GM23248 (cell line): ENCODE data around the gene IL17A. TPM values are rescaled to one million over a fixed set of nuclear protein-coding genes. Genes with fewer than 3 reads are reported as not detected.
"Not testable (repeated sequence)": the region's sequence is repeated elsewhere in the genome, so short reads cannot be mapped to it uniquely, and the experiment has no call there.

Experiments
- DNase-seq: peaks from one replicate; pipeline ENCODE4 v3.0.0-alpha.2; 2015
- H2AFZ ChIP-seq: fragments of 200-600 bp; sonication (generic); 2 replicates; pipeline ENCODE4 v1.6.1; 2016; ENCODE audit warnings: antibody characterized with exemption
- H3F3A ChIP-seq: fragments of 200-600 bp; sonication (generic); 2 replicates; pipeline ENCODE4 v1.6.1; 2016; ENCODE audit warnings: mild to moderate bottlenecking, antibody characterized with exemption, mixed run types; ENCODE audit not compliant: insufficient read depth
- H3K27ac ChIP-seq: fragments of 200-600 bp; sonication (generic); 2 replicates; pipeline ENCODE4 v1.5.1; 2016; ENCODE audit warnings: mild to moderate bottlenecking
- H3K27me3 ChIP-seq: fragments of 200-600 bp; sonication (generic); replicated peaks from 2 replicates; pipeline ENCODE4 v1.6.1; 2016; ENCODE audit warnings: mild to moderate bottlenecking; ENCODE audit not compliant: insufficient read depth
- H3K36me3 ChIP-seq: fragments of 200-600 bp; sonication (generic); 2 replicates; pipeline ENCODE4 v1.6.1; 2016; ENCODE audit warnings: low read depth, mild to moderate bottlenecking
- H3K4me1 ChIP-seq: fragments of 200-600 bp; sonication (generic); 2 replicates; pipeline ENCODE4 v1.6.1; 2016; ENCODE audit warnings: mild to moderate bottlenecking; ENCODE audit not compliant: insufficient read depth
- H3K4me2 ChIP-seq: fragments of 200-600 bp; sonication (generic); one replicate; pipeline ENCODE4 v1.6.1; 2016; ENCODE audit warnings: mild to moderate bottlenecking; ENCODE audit not compliant: unreplicated experiment
- H3K4me3 ChIP-seq: fragments of 200-600 bp; sonication (generic); 2 replicates; pipeline ENCODE4 v1.5.1; 2016; ENCODE audit warnings: mild to moderate bottlenecking
- H3K79me2 ChIP-seq: fragments of 200-600 bp; sonication (generic); 2 replicates; pipeline ENCODE4 v1.6.1; 2016; ENCODE audit warnings: mild to moderate bottlenecking; ENCODE audit not compliant: insufficient read depth
- H3K9ac ChIP-seq: fragments of 200-600 bp; sonication (generic); 2 replicates; pipeline ENCODE4 v1.6.1; 2016; ENCODE audit warnings: mild to moderate bottlenecking
- H3K9me2 ChIP-seq: fragments of 200-600 bp; sonication (generic); 2 replicates; pipeline ENCODE4 v1.6.1; 2016; ENCODE audit warnings: mixed run types, mild to moderate bottlenecking, moderate library complexity; ENCODE audit not compliant: insufficient read depth
- H3K9me3 ChIP-seq: fragments of 200-600 bp; sonication (generic); one replicate; pipeline ENCODE4 v1.6.1; 2017; ENCODE audit warnings: low read depth
- H4K20me1 ChIP-seq: fragments of 200-600 bp; sonication (generic); 2 replicates; pipeline ENCODE4 v1.6.0; 2016; ENCODE audit not compliant: insufficient read depth
- EZH2 ChIP-seq: fragments of 200-600 bp; sonication (generic); IDR thresholded peaks from 2 replicates; pipeline ENCODE4 v1.6.1; 2018; ENCODE audit warnings: antibody characterized with exemption, mild to moderate bottlenecking; ENCODE audit not compliant: insufficient read depth, poor library complexity, severe bottlenecking
- EZH2phosphoT487 ChIP-seq: fragments of 200-600 bp; sonication (generic); IDR thresholded peaks from 2 replicates; pipeline ENCODE4 v1.6.1; 2018; ENCODE audit warnings: antibody characterized with exemption, moderate library complexity, mild to moderate bottlenecking, low read depth; ENCODE audit not compliant: insufficient read depth
- WGBS, 2 experiments: methylation state at CpG; one replicate each; pipeline ENCODE4 v1.1.6; 2015 to 2017; ENCODE audit warnings: low lambda C conversion rate in 2 of 2, low coverage in 1 of 2; ENCODE audit errors: missing lambda C conversion rate in 2 of 2; 5-methylcytosine and 5-hydroxymethylcytosine counted together
- in situ Hi-C: fragments of 300-500 bp; cut with MboI; formaldehyde crosslinking; loops from 2 replicates; pipeline ENCODE4 v1.15.0; 2020
- polyA plus RNA-seq: library from polyadenylated mRNA; unstranded; fragments of >200 nt; fragmentation: Nextera tagmentation; extraction: Ambion mirVana; gene quantifications from 2 replicates; pipeline ENCODE4 v1.2.1, GENCODE V29; 2016
- total RNA-seq: library from RNA; depleted of rRNA; stranded (reverse); fragments of >200 nt; shearing (Covaris generic); gene quantifications from 2 replicates; pipeline ENCODE4 v1.2.3, GENCODE V29; 2014

IL17A gene
- total and polyA plus RNA-seq, 2 experiments from 2014 or later = not detected

GRCh38 chr6:52195886-52196285 is 9.7 kb downstream of the IL17A start:
- TF ChIP-seq EZH2 (no peak), EZH2phosphoT487 (no peak)
- H3K27me3 ChIP-seq = no peaks in the 10 kb centered on the region
- H3K9me3 ChIP-seq = no peaks in the 10 kb centered on the region
- H3K36me3 ChIP-seq = no peaks in the 10 kb centered on the region
- no peak overlapping the region for H2AFZ ChIP-seq
- no peak overlapping the region for H3K4me2 ChIP-seq
- H3K4me1 ChIP-seq = no peaks in the 10 kb centered on the region
- no peak for DNase-seq
- no peaks in the 10 kb centered on the region for H3K79me2 ChIP-seq
- in situ Hi-C loops = no loop called here
- 7 to 10% methylated on average over 2 of the region's 2 CpGs for WGBS, 2 experiments
- H3K4me3 ChIP-seq = no peak overlapping the region
- H3K9me2 ChIP-seq = no peaks in the 10 kb centered on the region
- no peaks in the 10 kb centered on the region for H3F3A ChIP-seq
- H4K20me1 ChIP-seq = no peaks in the 10 kb centered on the region
- H3K9ac ChIP-seq = no peak overlapping the region
- no peak overlapping the region for H3K27ac ChIP-seq

- WGBS, 2 experiments = 26 to 31% methylated on average over 5 of the region's 5 CpGs
These were observed 13.9 kb downstream of the IL17A start for GRCh38 chr6:52200088-52200487.

GRCh38 chr6:52201046-52201445 is 14.9 kb downstream of the IL17A start:
- Histone ChIP-seq H3K9ac (no peak overlapping the region), H3K4me2 (no peak overlapping the region), H2AFZ (no peak overlapping the region), H3K4me3 (no peak overlapping the region), H3K79me2 (no peaks in the 10 kb centered on the region), H3K27ac (no peak overlapping the region), H3K9me3 (no peaks in the 10 kb centered on the region), H3K27me3 (no peaks in the 10 kb centered on the region), H3K36me3 (no peaks in the 10 kb centered on the region), H3F3A (no peaks in the 10 kb centered on the region), H3K9me2 (no peaks in the 10 kb centered on the region), H4K20me1 (no peaks in the 10 kb centered on the region), H3K4me1 (no peaks in the 10 kb centered on the region)
- in situ Hi-C loops = no loop called here
- no peak for DNase-seq
- 0% methylated on average over 1 of the region's 1 CpG for whole genome bisulfite sequencing, 2 experiments
- TF ChIP-seq EZH2phosphoT487 = no peak
- TF ChIP-seq EZH2 = no peak

More at GRCh38 chr6:52200088-52200487, 13.9 kb downstream of the IL17A start:
- H3K9me2 ChIP-seq, H3K27me3 ChIP-seq, H3K9ac ChIP-seq, H3K79me2 ChIP-seq, H3F3A ChIP-seq, H3K4me1 ChIP-seq, H3K4me3 ChIP-seq, H3K9me3 ChIP-seq, H3K36me3 ChIP-seq, H4K20me1 ChIP-seq, H3K4me2 ChIP-seq, H2AFZ ChIP-seq, DNase-seq, in situ Hi-C loops, H3K27ac ChIP-seq: not testable (repeated sequence)

- Histone ChIP-seq H2AFZ (no peak overlapping the region), H3K9me3 (no peaks in the 10 kb centered on the region), H3K79me2 (no peaks in the 10 kb centered on the region), H3K27ac (no peak overlapping the region), H3K27me3 (no peaks in the 10 kb centered on the region), H3K36me3 (no peaks in the 10 kb centered on the region), H3K4me3 (no peak overlapping the region), H3K4me1 (no peaks in the 10 kb centered on the region), H3K9me2 (no peaks in the 10 kb centered on the region), H3F3A (no peaks in the 10 kb centered on the region), H3K4me2 (no peak overlapping the region), H4K20me1 (no peaks in the 10 kb centered on the region), H3K9ac (no peak overlapping the region)
- TF ChIP-seq EZH2 (no peak), EZH2phosphoT487 (no peak)
- in situ Hi-C loops = no loop called here
- DNase-seq = no peak
These were observed 15.3 kb downstream of the IL17A start for GRCh38 chr6:52201493-52201892.

- Histone ChIP-seq H3K79me2 (no peaks in the 10 kb centered on the region), H3K9me2 (no peaks in the 10 kb centered on the region), H3K9me3 (no peaks in the 10 kb centered on the region), H3K27ac (no peak overlapping the region), H3K4me2 (no peak overlapping the region), H3K9ac (no peak overlapping the region), H3K27me3 (no peaks in the 10 kb centered on the region; the same call in 1 of the 2 replicates), H3F3A (no peaks in the 10 kb centered on the region), H3K4me1 (no peaks in the 10 kb centered on the region), H3K36me3 (no peaks in the 10 kb centered on the region), H4K20me1 (no peaks in the 10 kb centered on the region), H2AFZ (no peak overlapping the region), H3K4me3 (no peak overlapping the region)
- in situ Hi-C loops = no loop called here
- DNase-seq = no peak
- TF ChIP-seq EZH2 (no peak), EZH2phosphoT487 (no peak)
- WGBS, 2 experiments = 69 to 70% methylated on average over 2 of the region's 2 CpGs
These were observed 20.9 kb downstream of the IL17A start for GRCh38 chr6:52207066-52207465.
